ENCODE results near the gene GFY. TPM values are rescaled to one million over a fixed set of nuclear protein-coding genes. Genes with fewer than 3 reads are reported as not detected.

GFY gene
- total RNA-seq, 1 donor from 2014 or later: not detected

GRCh38 chr19:49461656-49462055 is 36.5 kb downstream of the GFY start:
- no peaks in the 10 kb centered on the region for H3K36me3 Mint-ChIP-seq (ENCODE audit: low read depth, unreplicated experiment)
- no peak for TF ChIP-seq CTCF (IDR thresholded peaks at IDR 0.05; ENCODE audit: insufficient read depth, low read depth, low read length)
- no peak for TF ChIP-seq EZH2 (IDR thresholded peaks at IDR 0.05; ENCODE audit: insufficient read depth, low read length)
- H3K36me3 ChIP-seq (ENCODE audit: insufficient read depth, low read length): no peaks in the 10 kb centered on the region
- H3K4me3 Mint-ChIP-seq (ENCODE audit: unreplicated experiment): no peak overlapping the region
- no peaks in the 10 kb centered on the region for H3K9me3 ChIP-seq (ENCODE audit: insufficient read depth, low read depth, low read length)
- no peak overlapping the region for H3K4me2 ChIP-seq (ENCODE audit: low read length)
- H3K79me2 ChIP-seq (ENCODE audit: insufficient read depth, low read length): no peaks in the 10 kb centered on the region
- H3K27ac Mint-ChIP-seq (ENCODE audit: unreplicated experiment): no peak overlapping the region
- no peak overlapping the region for H3K27ac ChIP-seq (ENCODE audit: low read depth, low read length)
- FAIRE-seq (no peak), DNase-seq (ENCODE audit: low read depth) (no peak)
- H3K9me3 Mint-ChIP-seq (ENCODE audit: unreplicated experiment): no peaks in the 10 kb centered on the region
- H3K4me1 ChIP-seq (ENCODE audit: insufficient read depth, low read length): no peaks in the 10 kb centered on the region
- no peak overlapping the region for H3K4me3 ChIP-seq (ENCODE audit: insufficient read depth, low read depth, low read length)
- H3K27me3 Mint-ChIP-seq (ENCODE audit: low read depth, unreplicated experiment): no peaks in the 10 kb centered on the region
- H3K9ac ChIP-seq (ENCODE audit: low read length): no peak overlapping the region
- H2AFZ ChIP-seq (ENCODE audit: low read depth, low read length): no peak overlapping the region
- no peaks in the 10 kb centered on the region for H3K27me3 ChIP-seq (ENCODE audit: insufficient read depth, low read length)
- no peaks in the 10 kb centered on the region for H4K20me1 ChIP-seq (ENCODE audit: insufficient read depth, low read length)
- no peaks in the 10 kb centered on the region for H3K4me1 Mint-ChIP-seq (ENCODE audit: low read depth, unreplicated experiment)

- H3K4me3 Mint-ChIP-seq (ENCODE audit: unreplicated experiment): no peak overlapping the region
- Histone ChIP-seq H3K36me3 (ENCODE audit: insufficient read depth, low read length) (no peaks in the 10 kb centered on the region), H3K4me1 (ENCODE audit: insufficient read depth, low read length) (no peaks in the 10 kb centered on the region), H4K20me1 (ENCODE audit: insufficient read depth, low read length) (no peaks in the 10 kb centered on the region), H3K9me3 (ENCODE audit: insufficient read depth, low read depth, low read length) (no peaks in the 10 kb centered on the region), H3K4me3 (ENCODE audit: insufficient read depth, low read depth, low read length) (no peak overlapping the region), H3K79me2 (ENCODE audit: insufficient read depth, low read length) (no peaks in the 10 kb centered on the region), H2AFZ (ENCODE audit: low read depth, low read length) (no peak overlapping the region), H3K27ac (ENCODE audit: low read depth, low read length) (no peak overlapping the region), H3K9ac (ENCODE audit: low read length) (no peak overlapping the region), H3K4me2 (ENCODE audit: low read length) (no peak overlapping the region), H3K27me3 (ENCODE audit: insufficient read depth, low read length) (no peaks in the 10 kb centered on the region)
- no peaks in the 10 kb centered on the region for H3K4me1 Mint-ChIP-seq (ENCODE audit: low read depth, unreplicated experiment)
- DNase-seq (ENCODE audit: low read depth): no peak
- H3K36me3 Mint-ChIP-seq (ENCODE audit: low read depth, unreplicated experiment): no peaks in the 10 kb centered on the region
- H3K27ac Mint-ChIP-seq (ENCODE audit: unreplicated experiment): no peak overlapping the region
- no peak for FAIRE-seq
- H3K27me3 Mint-ChIP-seq (ENCODE audit: low read depth, unreplicated experiment): no peaks in the 10 kb centered on the region
- no peaks in the 10 kb centered on the region for H3K9me3 Mint-ChIP-seq (ENCODE audit: unreplicated experiment)
- TF ChIP-seq EZH2 (IDR thresholded peaks at IDR 0.05; ENCODE audit: insufficient read depth, low read length) (no peak), CTCF (IDR thresholded peaks at IDR 0.05; ENCODE audit: insufficient read depth, low read depth, low read length) (no peak)
Measured at GRCh38 chr19:49462492-49462891, 37.3 kb downstream of the GFY start.

- H3K27me3 Mint-ChIP-seq (ENCODE audit: low read depth, unreplicated experiment): no peaks in the 10 kb centered on the region
- H3K4me3 Mint-ChIP-seq (ENCODE audit: unreplicated experiment): no peak overlapping the region
- Histone ChIP-seq H3K27me3 (ENCODE audit: insufficient read depth, low read length) (no peaks in the 10 kb centered on the region), H3K36me3 (ENCODE audit: insufficient read depth, low read length) (no peaks in the 10 kb centered on the region), H3K4me3 (ENCODE audit: insufficient read depth, low read depth, low read length) (no peak overlapping the region), H3K4me1 (ENCODE audit: insufficient read depth, low read length) (no peaks in the 10 kb centered on the region), H3K79me2 (ENCODE audit: insufficient read depth, low read length) (no peaks in the 10 kb centered on the region), H2AFZ (ENCODE audit: low read depth, low read length) (no peak overlapping the region), H3K9me3 (ENCODE audit: insufficient read depth, low read depth, low read length) (no peaks in the 10 kb centered on the region), H4K20me1 (ENCODE audit: insufficient read depth, low read length) (no peaks in the 10 kb centered on the region), H3K9ac (ENCODE audit: low read length) (no peak overlapping the region), H3K4me2 (ENCODE audit: low read length) (no peak overlapping the region), H3K27ac (ENCODE audit: low read depth, low read length) (no peak overlapping the region)
- H3K27ac Mint-ChIP-seq (ENCODE audit: unreplicated experiment): no peak overlapping the region
- H3K9me3 Mint-ChIP-seq (ENCODE audit: unreplicated experiment): no peaks in the 10 kb centered on the region
- H3K4me1 Mint-ChIP-seq (ENCODE audit: low read depth, unreplicated experiment): no peaks in the 10 kb centered on the region
- DNase-seq (ENCODE audit: low read depth) (no peak), FAIRE-seq (no peak)
- TF ChIP-seq EZH2 (IDR thresholded peaks at IDR 0.05; ENCODE audit: insufficient read depth, low read length) (no peak), CTCF (IDR thresholded peaks at IDR 0.05; ENCODE audit: insufficient read depth, low read depth, low read length) (no peak)
- H3K36me3 Mint-ChIP-seq (ENCODE audit: low read depth, unreplicated experiment): peaks cover 3% of the 10 kb centered on the region
Measured at GRCh38 chr19:49463960-49464740, 39.0 kb downstream of the GFY start.

Data from astrocyte (in vitro differentiated cells and primary cell).